ENCODE measurements around the gene BACE2.

GRCh38 chr21:41208376-41208763, 40.4 kb downstream of the BACE2 start:
- TF ChIP-seq POLR2A (IDR thresholded peaks at IDR 0.05; ENCODE audit: low read depth, low read length) = no peak
- no peak for TF ChIP-seq CTCF (IDR thresholded peaks at IDR 0.05; ENCODE audit: extremely low read depth in 1 of 2, insufficient read depth in 1 of 2, low read depth in 1 of 2, low read length in 2 of 2)
- no peak for TF ChIP-seq POLR2AphosphoS5 (IDR thresholded peaks at IDR 0.05; ENCODE audit: insufficient read depth, low read depth, low read length)
- TF ChIP-seq MYC (IDR thresholded peaks at IDR 0.05; ENCODE audit: low read depth, low read length) = no peak
- no peak for TF ChIP-seq EZH2 (IDR thresholded peaks at IDR 0.05; ENCODE audit: borderline replicate concordance, low read depth, low read length, severe bottlenecking)
